GM12892 (cell line): ENCODE results near the gene TAS1R1.

ENCODE experiments used
- POLR2A ChIP-seq: IDR thresholded peaks from 2 replicates; pipeline ENCODE4 v1.6.1; 2011; ENCODE audit warnings: low read depth, low read length, control low read depth
- POLR2AphosphoS5 ChIP-seq: IDR thresholded peaks from 2 replicates; pipeline ENCODE4 v1.6.1; 2011; ENCODE audit warnings: low read depth, low read length, control low read depth
- TAF1 ChIP-seq: IDR thresholded peaks from 2 replicates; pipeline ENCODE4 v1.6.1; 2011; ENCODE audit warnings: low read depth, mild to moderate bottlenecking, control low read depth, low read length, borderline replicate concordance

GRCh38 chr1:6612641-6613360, 57.7 kb downstream of the TAS1R1 start:
- TF ChIP-seq POLR2AphosphoS5, result no peak
- no peak for TF ChIP-seq POLR2A
- no peak for TF ChIP-seq TAF1
